Measurements from ENCODE around the gene FOXE1. TPM values are rescaled to one million over a fixed set of nuclear protein-coding genes. Genes with fewer than 3 reads are reported as not detected.

The FOXE1 gene
- not detected for polyA plus RNA-seq (ENCODE audit: insufficient read length in 4 of 4)

- no peak for DNase-seq (ENCODE audit: low read depth in 4 of 4, low spot score in 3 of 4)
Observed at GRCh38 chr9:97853056-97853843, at the start of gene FOXE1. Gene FOXE1, plus strand, starts transcription at chr9:97853226. Its CDS starts 689 bp downstream, at chr9:97853915.

- DNase-seq (ENCODE audit: low read depth in 4 of 4, low spot score in 3 of 4), result no peak
Observed at GRCh38 chr9:97804059-97804365, 49.0 kb upstream of the FOXE1 start.

DNA sequence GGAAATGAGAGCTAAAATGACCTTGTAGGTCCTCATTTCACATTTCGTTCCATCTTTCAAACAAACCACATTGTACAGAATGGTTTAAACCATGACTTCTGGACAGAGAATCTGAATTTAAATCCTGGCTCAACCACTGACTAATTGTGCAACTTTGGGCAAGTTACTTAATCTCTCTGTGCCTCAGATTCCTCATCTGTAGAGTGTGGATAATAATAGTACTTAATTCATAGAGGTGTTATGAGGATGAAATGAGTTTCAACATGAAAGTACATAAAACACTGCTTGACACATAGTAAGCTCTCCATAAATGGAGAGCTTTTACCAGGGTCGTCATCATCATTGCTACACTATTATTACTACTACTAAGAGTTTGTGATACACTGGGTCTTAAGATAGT is 46.3 kb upstream of the FOXE1 start:
- DNase-seq (ENCODE audit: low read depth in 4 of 4, low spot score in 3 of 4), result no peak

DNA sequence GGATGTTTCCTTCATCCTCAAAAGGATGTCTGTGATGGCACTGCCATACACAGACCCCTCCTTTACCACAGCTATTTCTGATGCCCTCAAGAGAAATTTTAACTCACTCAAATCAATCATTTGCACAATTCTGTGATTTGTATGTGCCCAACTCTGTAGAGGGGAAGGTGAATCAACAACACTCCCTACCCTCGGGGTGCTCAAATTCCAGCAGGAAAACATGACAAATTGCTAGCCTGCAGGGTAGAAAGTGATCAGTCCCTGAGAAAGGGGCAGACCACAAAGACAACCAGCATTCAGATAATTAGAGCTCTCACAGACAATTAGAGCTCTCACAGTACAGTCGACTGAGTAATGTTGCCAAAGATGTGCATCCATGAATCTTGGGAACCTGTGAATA is 45.3 kb upstream of the FOXE1 start:
- no peak for DNase-seq (ENCODE audit: low read depth in 4 of 4, low spot score in 3 of 4)

- no peak for DNase-seq (ENCODE audit: low read depth in 4 of 4, low spot score in 3 of 4)
Observed at GRCh38 chr9:97808415-97808814, 44.6 kb upstream of the FOXE1 start.

DNA sequence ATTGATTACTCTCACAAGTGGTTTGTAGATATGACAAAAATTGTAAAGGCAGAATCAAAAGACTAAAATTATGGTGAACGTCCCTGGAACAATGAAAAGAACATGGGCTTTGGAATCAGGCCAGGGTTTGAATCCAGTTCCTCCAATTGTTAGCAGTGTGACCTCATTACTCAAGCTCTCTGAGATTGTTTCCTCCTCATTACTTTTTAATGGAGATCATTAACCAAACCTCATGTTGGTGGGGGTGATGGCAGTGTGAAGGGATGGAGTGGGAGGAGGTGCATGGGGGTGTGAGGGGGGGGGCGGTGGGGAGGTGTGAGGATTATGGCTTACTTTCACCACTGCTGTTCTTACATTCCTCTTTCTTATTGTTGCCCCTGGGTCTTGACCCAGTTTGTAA is 44.1 kb upstream of the FOXE1 start:
- peak in 1 of 4 donors; percentile 19 for DNase-seq (ENCODE audit: low read depth in 4 of 4, low spot score in 3 of 4)

DNA sequence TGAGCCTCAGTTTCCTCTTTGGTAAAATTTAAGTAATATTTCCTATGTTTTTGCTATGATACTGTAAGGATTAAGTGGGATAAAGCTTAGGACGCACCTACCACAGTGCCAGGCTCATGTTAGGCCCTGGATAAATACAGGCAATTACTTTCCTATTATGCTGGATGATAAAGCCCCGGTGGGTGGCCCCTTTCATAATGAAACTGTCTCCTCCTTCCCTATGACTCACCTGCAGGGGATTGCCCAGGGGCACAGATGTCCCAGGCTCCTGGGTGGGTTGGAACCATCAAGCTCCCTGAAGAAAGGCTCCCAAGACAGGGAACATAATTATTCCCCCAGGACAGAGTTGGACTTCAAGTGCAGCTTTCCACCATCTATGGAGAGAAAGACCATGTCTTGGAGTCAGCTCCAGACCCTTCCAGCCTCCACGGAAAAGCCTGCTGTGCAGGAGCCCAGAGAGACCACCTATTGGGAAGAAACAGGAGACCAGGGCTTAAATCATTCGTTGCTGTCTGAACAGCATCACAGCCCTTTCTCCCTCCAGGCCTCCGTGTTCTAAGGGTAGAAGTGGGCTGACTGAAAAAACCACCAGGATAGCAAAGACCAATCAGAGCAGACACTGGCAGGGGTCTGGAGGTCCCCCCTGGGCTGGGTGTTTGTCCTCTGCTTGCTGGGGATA is 43.2 kb upstream of the FOXE1 start:
- no peak for DNase-seq (ENCODE audit: low read depth in 4 of 4, low spot score in 3 of 4)

GRCh38 chr9:97811533-97812246 is 41.3 kb upstream of the FOXE1 start:
- no peak for DNase-seq (ENCODE audit: low read depth in 4 of 4, low spot score in 3 of 4)

DNA sequence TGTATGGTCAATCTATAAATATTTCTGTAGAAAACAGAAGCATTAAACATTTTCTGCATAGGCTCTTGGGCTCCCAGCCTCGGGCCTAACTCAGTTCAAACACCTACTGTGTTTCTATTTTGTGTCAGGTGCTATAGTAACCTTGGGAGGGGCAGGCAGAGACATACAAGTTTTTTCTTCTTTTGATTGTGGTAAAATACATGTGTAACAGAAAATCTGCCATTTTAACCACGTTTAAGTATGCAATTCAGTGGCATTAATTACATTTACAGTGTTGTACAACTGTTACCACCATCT is 40.8 kb upstream of the FOXE1 start:
- no peak for DNase-seq (ENCODE audit: low read depth in 4 of 4, low spot score in 3 of 4)

DNA sequence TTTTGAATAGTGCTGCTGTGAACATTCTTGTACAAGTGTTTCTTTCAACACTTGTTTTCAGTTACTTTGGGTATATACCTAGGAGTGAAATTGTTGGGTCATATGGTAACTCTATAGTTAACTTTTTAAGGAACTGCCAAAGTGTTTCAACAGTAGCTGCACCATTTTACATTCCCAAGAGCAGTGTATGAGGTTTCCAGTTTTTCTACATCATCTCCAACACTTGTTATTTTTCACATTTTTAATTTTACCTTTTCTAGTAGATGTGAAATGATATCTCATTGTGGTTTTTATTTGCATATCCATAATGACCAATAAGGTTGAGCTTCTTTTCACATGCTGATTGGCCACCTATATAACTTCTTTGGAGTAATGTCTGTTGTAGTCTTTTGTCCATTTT is 40.0 kb upstream of the FOXE1 start:
- DNase-seq (ENCODE audit: low read depth in 4 of 4, low spot score in 3 of 4), result no peak

- no peak for DNase-seq (ENCODE audit: low read depth in 4 of 4, low spot score in 3 of 4)
Observed at GRCh38 chr9:97819735-97820134, 33.3 kb upstream of the FOXE1 start.

- no peak for DNase-seq (ENCODE audit: low read depth in 4 of 4, low spot score in 3 of 4)
Observed at GRCh38 chr9:97820373-97820772, 32.7 kb upstream of the FOXE1 start.

DNA sequence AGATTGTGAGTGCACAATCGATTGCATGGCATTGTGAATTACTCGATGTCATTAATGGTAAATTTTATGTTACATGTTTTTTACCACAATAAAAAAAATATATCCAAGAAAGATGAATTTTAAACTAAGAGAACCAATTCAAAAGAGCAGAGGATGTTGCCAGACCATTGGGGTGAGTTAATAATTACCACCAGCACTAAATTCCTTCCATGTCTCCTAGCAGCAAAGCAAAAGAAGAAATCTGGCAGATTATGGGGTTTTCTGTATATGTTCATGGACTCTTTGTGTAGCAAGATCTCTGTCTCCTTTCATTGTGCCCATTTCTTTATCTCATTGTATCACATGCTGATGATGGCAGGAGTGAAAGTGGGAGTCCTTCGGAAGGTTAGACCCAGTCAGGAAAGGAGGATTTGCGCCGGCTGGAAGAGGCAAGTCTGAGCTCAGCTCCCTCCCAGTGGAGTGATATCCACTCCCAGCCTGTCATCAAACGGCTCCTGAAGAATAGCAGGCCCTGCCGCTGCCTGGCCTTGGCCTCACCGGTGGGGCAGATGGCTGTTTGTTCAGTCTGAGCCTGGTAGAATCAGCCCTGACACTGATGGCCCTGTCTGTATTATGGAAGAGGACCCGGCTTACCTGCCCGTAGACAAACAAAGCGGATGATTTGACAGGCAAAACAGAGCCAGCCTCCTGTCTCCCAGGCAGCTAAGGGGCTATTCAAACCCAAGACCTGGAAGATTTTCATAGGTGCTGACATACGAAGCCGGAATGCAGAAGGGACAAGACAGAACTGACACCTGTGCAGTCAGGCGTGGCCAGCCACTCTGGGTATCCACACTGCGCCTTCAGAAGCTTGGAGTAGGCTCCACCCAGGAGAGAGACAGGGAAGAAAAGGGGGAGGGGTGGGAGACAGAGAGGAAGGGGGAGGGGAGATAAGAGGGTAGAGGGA is 21.9 kb upstream of the FOXE1 start:
- no peak for DNase-seq (ENCODE audit: low read depth in 4 of 4, low spot score in 3 of 4)

- DNase-seq (ENCODE audit: low read depth in 4 of 4, low spot score in 3 of 4), result no peak
Observed at GRCh38 chr9:97831843-97832636, 21.0 kb upstream of the FOXE1 start.

DNA sequence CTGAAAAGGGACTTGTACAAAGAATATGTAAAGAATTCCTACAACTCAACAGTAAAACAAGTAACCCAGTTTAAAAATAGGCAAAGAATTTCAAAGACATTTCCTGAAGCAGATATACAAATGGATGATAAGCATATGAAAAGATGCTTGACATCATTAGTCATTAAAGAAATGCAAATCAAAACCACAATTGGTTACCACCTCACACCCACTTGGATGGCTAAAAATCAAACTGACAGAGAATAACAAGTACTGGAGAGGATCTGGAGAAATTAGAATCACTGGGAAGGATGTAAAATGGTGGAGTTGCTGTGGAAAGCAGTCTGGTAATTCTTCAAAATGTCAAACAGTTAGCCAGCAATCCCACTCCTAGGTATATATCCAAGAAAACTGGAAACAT is 12.5 kb upstream of the FOXE1 start:
- no peak for DNase-seq (ENCODE audit: low read depth in 4 of 4, low spot score in 3 of 4)

DNA sequence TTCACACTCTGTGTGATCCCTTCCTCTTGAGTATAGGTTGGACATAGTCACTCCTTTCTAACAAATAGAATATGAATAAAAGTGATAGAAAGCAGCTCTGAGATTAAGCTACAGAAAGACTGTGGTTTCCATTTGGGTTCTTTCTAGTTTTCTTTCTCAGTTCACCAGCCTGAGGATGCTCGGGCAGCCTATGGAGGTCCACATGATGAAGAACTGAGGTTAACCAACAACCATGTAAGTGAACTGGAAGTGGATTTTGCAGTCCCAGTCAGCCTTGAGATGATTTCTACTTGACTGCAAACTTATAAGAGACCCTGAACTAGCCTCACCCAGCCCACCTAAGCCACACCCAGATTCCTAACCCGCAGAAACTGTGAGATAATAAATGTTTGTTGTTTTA is 10.1 kb upstream of the FOXE1 start:
- DNase-seq (ENCODE audit: low read depth in 4 of 4, low spot score in 3 of 4), result no peak

DNA sequence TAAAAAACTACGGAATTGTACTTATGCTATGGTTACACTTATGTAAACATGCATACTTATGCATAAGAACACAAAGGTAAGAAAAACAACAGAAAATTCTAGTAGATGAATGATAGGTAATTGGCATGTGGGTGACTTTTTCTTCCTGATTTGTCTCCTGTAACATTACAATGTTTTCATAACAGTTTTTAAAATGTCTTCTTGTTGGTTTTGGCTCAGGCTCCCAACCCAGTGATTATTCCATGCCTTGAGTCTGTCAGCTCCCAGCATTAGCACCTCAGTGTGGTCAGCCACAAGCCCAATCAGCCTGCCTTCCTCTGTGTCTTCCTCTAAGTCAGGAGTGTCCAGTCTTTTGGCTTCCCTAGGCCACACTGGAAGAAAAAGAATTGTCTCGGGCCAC is 7.9 kb upstream of the FOXE1 start:
- no peak for DNase-seq (ENCODE audit: low read depth in 4 of 4, low spot score in 3 of 4)

- DNase-seq (ENCODE audit: low read depth in 4 of 4, low spot score in 3 of 4), result no peak
Observed at GRCh38 chr9:97845763-97846162, 7.3 kb upstream of the FOXE1 start.

DNA sequence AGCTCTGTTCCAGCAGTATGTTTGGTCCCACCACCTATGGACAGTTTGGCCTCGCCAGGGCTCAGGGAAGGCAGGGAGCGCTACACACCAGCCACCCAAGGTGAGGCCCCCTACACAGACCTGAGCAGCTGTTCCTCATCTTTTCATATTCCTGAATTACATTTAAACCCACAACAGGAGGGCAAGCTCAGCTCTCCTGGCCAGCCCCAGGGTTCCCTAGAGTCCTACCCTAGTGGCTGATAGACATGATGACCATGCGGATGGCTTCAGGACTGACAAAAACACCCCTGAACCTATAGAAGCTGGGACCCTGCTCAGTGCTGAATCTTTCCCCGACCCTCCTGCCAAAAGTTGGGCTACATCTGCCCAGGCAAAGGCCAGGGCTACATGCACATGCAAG is 6.7 kb upstream of the FOXE1 start:
- no peak for DNase-seq (ENCODE audit: low read depth in 4 of 4, low spot score in 3 of 4)

All from left renal pelvis (tissue), 4 donors.